ENCODE results near the gene DCAF17. TPM values are rescaled to one million over a fixed set of nuclear protein-coding genes. Genes with fewer than 3 reads are reported as not detected.
"Not testable (repeated sequence)": the region's sequence is repeated elsewhere in the genome, so short reads cannot be mapped to it uniquely, and the experiment has no call there.

The DCAF17 gene
- total RNA-seq, 2 experiments from 2014 or later = 21.1 to 21.3 TPM

- H3K4me3 Mint-ChIP-seq = peak within 1 kb of the TSS; percentile 79
- intact Hi-C loops (cut with micrococcal nuclease) = loop anchor here (1.0 to 10.0 kb wide), 2 partner anchors 547 to 594 kb away; no protein-coding TSS in a partner anchor
- H3K27me3 Mint-ChIP-seq (ENCODE audit: low read depth) = peaks cover 39% of the 10 kb centered on the region
- CTCF ChIA-PET = interaction anchor here (0.9 kb wide), 1 partner anchor 10 kb away, joined by 5 read pairs; no protein-coding TSS in a partner anchor
- no peak within 1 kb of the TSS for H3K27ac Mint-ChIP-seq
- peak; percentile 25 for DNase-seq
- peaks cover 12% of the 10 kb centered on the region for H3K4me1 Mint-ChIP-seq (ENCODE audit: low read depth)
- H3K9me3 Mint-ChIP-seq = no peaks in the 10 kb centered on the region
- H3K36me3 Mint-ChIP-seq (ENCODE audit: low read depth) = no peaks in the 10 kb centered on the region
Measured at GRCh38 chr2:171522052-171522787, 88.2 kb downstream of the DCAF17 start, which contains the start of gene CYBRD1. Gene CYBRD1 (plus strand): TSS chr2:171522474. CDS start chr2:171522546, 72 bp downstream.

- peaks cover 43% of the 10 kb centered on the region for H3K27me3 Mint-ChIP-seq (ENCODE audit: low read depth)
- DNase-seq = peak; percentile 18
- peaks cover 12% of the 10 kb centered on the region for H3K4me1 Mint-ChIP-seq (ENCODE audit: low read depth)
- H3K36me3 Mint-ChIP-seq (ENCODE audit: low read depth) = no peaks in the 10 kb centered on the region
- no peak overlapping the region for H3K27ac Mint-ChIP-seq
- no peaks in the 10 kb centered on the region for H3K9me3 Mint-ChIP-seq
- intact Hi-C loops (cut with micrococcal nuclease) = loop anchor here (1.0 to 10.0 kb wide), 2 partner anchors 548 to 594 kb away; no protein-coding TSS in a partner anchor
- CTCF ChIA-PET = no interaction called here
- H3K4me3 Mint-ChIP-seq = peak overlapping the region; percentile 79
Measured at GRCh38 chr2:171522788-171523087, 88.7 kb downstream of the DCAF17 start.

- peak; percentile 19 for DNase-seq
- peaks cover 44% of the 10 kb centered on the region for H3K27me3 Mint-ChIP-seq (ENCODE audit: low read depth)
- H3K9me3 Mint-ChIP-seq = no peaks in the 10 kb centered on the region
- H3K4me3 Mint-ChIP-seq = peak overlapping the region; percentile 79
- CTCF ChIA-PET = no interaction called here
- no peak overlapping the region for H3K27ac Mint-ChIP-seq
- no peaks in the 10 kb centered on the region for H3K36me3 Mint-ChIP-seq (ENCODE audit: low read depth)
- H3K4me1 Mint-ChIP-seq (ENCODE audit: low read depth) = peaks cover 12% of the 10 kb centered on the region
- intact Hi-C loops (cut with micrococcal nuclease) = loop anchor here (10.0 kb wide), 1 partner anchor 549 kb away; no protein-coding TSS in a partner anchor
Measured at GRCh38 chr2:171523088-171524017, 89.3 kb downstream of the DCAF17 start.

GRCh38 chr2:171524018-171524401 is 90.0 kb downstream of the DCAF17 start:
- H3K4me1 Mint-ChIP-seq (ENCODE audit: low read depth) = peaks cover 12% of the 10 kb centered on the region
- H3K27me3 Mint-ChIP-seq (ENCODE audit: low read depth) = peaks cover 42% of the 10 kb centered on the region
- intact Hi-C loops (cut with micrococcal nuclease) = loop anchor here (10.0 kb wide), 1 partner anchor 549 kb away; no protein-coding TSS in a partner anchor

GRCh38 chr2:171529914-171530313 is 95.9 kb downstream of the DCAF17 start:
- no peak overlapping the region for H3K4me3 Mint-ChIP-seq
- peak; percentile 25 for DNase-seq
- H3K4me1 Mint-ChIP-seq (ENCODE audit: low read depth) = no peaks in the 10 kb centered on the region
- H3K9me3 Mint-ChIP-seq = peaks cover 3% of the 10 kb centered on the region
- intact Hi-C loops (cut with micrococcal nuclease) = loop anchor here (10.0 kb wide), 1 partner anchor 555 kb away; no protein-coding TSS in a partner anchor
- H3K36me3 Mint-ChIP-seq (ENCODE audit: low read depth) = no peaks in the 10 kb centered on the region
- CTCF ChIA-PET = interaction anchor here (1.6 kb wide), 1 partner anchor 11 kb away, joined by 4 read pairs; no protein-coding TSS in a partner anchor
- peaks cover 17% of the 10 kb centered on the region for H3K27me3 Mint-ChIP-seq (ENCODE audit: low read depth)
- no peak overlapping the region for H3K27ac Mint-ChIP-seq

More at GRCh38 chr2:171524018-171524401, 90.0 kb downstream of the DCAF17 start:
- DNase-seq = no peak
- Mint-ChIP-seq H3K36me3 (ENCODE audit: low read depth) (no peaks in the 10 kb centered on the region), H3K27ac (no peak overlapping the region), H3K4me3 (peak overlapping the region; percentile 26), H3K9me3 (no peaks in the 10 kb centered on the region)
- CTCF ChIA-PET = no interaction called here

- Mint-ChIP-seq H3K4me1 (ENCODE audit: low read depth) (no peaks in the 10 kb centered on the region), H3K27me3 (ENCODE audit: low read depth) (peaks cover 13% of the 10 kb centered on the region)
Measured at GRCh38 chr2:171530378-171530777, 96.4 kb downstream of the DCAF17 start.

GRCh38 chr2:171530859-171531258 is 96.8 kb downstream of the DCAF17 start:
- intact Hi-C loops (cut with micrococcal nuclease); H3K9me3 Mint-ChIP-seq; H3K36me3 Mint-ChIP-seq (ENCODE audit: low read depth); DNase-seq; H3K27ac Mint-ChIP-seq; H3K4me1 Mint-ChIP-seq (ENCODE audit: low read depth); H3K4me3 Mint-ChIP-seq: not testable (repeated sequence)
- CTCF ChIA-PET = interaction anchor here (0.6 to 1.6 kb wide), 3 partner anchors 11 to 433 kb away, joined by 3 to 4 read pairs (median 4); no protein-coding TSS in a partner anchor
- H3K27me3 Mint-ChIP-seq (ENCODE audit: low read depth) = peaks cover 12% of the 10 kb centered on the region

More at GRCh38 chr2:171530378-171530777, 96.4 kb downstream of the DCAF17 start:
- Mint-ChIP-seq H3K27ac (no peak overlapping the region), H3K4me3 (no peak overlapping the region), H3K36me3 (ENCODE audit: low read depth) (no peaks in the 10 kb centered on the region), H3K9me3 (peaks cover 3% of the 10 kb centered on the region)
- CTCF ChIA-PET = interaction anchor here (0.6 to 1.6 kb wide), 2 partner anchors 11 to 244 kb away, joined by 3 to 4 read pairs; no protein-coding TSS in a partner anchor
- intact Hi-C loops (cut with micrococcal nuclease) = no loop called here
- DNase-seq = no peak

- H3K27me3 Mint-ChIP-seq (ENCODE audit: low read depth) = peaks cover 12% of the 10 kb centered on the region
- no peak overlapping the region for H3K4me3 Mint-ChIP-seq
- no peak overlapping the region for H3K27ac Mint-ChIP-seq
- no peaks in the 10 kb centered on the region for H3K4me1 Mint-ChIP-seq (ENCODE audit: low read depth)
- no peak for DNase-seq
- no peaks in the 10 kb centered on the region for H3K36me3 Mint-ChIP-seq (ENCODE audit: low read depth)
- intact Hi-C loops (cut with micrococcal nuclease) = no loop called here
- CTCF ChIA-PET = interaction anchor here (0.7 to 1.3 kb wide), 2 partner anchors 10 to 434 kb away, joined by 4 to 5 read pairs; no protein-coding TSS in a partner anchor
- peaks cover 3% of the 10 kb centered on the region for H3K9me3 Mint-ChIP-seq
Measured at GRCh38 chr2:171531291-171531690, 97.3 kb downstream of the DCAF17 start.

- Mint-ChIP-seq H3K4me1 (ENCODE audit: low read depth) (no peaks in the 10 kb centered on the region), H3K27ac (no peak overlapping the region), H3K36me3 (ENCODE audit: low read depth) (no peaks in the 10 kb centered on the region), H3K4me3 (no peak overlapping the region), H3K27me3 (ENCODE audit: low read depth) (peaks cover 12% of the 10 kb centered on the region), H3K9me3 (peaks cover 3% of the 10 kb centered on the region)
- intact Hi-C loops (cut with micrococcal nuclease) = no loop called here
- CTCF ChIA-PET = interaction anchor here (1.3 kb wide), 1 partner anchor 11 kb away, joined by 5 read pairs; no protein-coding TSS in a partner anchor
- no peak for DNase-seq
Measured at GRCh38 chr2:171531836-171532450, 97.9 kb downstream of the DCAF17 start.

- Mint-ChIP-seq H3K9me3 (peaks cover 3% of the 10 kb centered on the region), H3K4me1 (ENCODE audit: low read depth) (no peaks in the 10 kb centered on the region), H3K27ac (no peak overlapping the region), H3K36me3 (ENCODE audit: low read depth) (no peaks in the 10 kb centered on the region), H3K27me3 (ENCODE audit: low read depth) (peaks cover 7% of the 10 kb centered on the region), H3K4me3 (no peak overlapping the region)
- intact Hi-C loops (cut with micrococcal nuclease) = no loop called here
- DNase-seq = no peak
- CTCF ChIA-PET = no interaction called here
Measured at GRCh38 chr2:171533331-171533730, 99.3 kb downstream of the DCAF17 start.

All from activated naive CD4-positive, alpha-beta T cell treated with anti-CD3 and anti-CD28 coated beads for 36 hours (primary cell).